Measurements from ENCODE around the gene CYTH3. TPM values are rescaled to one million over a fixed set of nuclear protein-coding genes. Genes with fewer than 3 reads are reported as not detected.
A peak's percentile ranks its signal among the peaks of the same experiment; 100 is the strongest.
"Not testable (repeated sequence)": the region's sequence is repeated elsewhere in the genome, so short reads cannot be mapped to it uniquely, and the experiment has no call there.

CYTH3 gene
- total and polyA plus RNA-seq, 3 donors from 2014 or later, result 49.3 to 82.2 (median 65.5) TPM

DNA sequence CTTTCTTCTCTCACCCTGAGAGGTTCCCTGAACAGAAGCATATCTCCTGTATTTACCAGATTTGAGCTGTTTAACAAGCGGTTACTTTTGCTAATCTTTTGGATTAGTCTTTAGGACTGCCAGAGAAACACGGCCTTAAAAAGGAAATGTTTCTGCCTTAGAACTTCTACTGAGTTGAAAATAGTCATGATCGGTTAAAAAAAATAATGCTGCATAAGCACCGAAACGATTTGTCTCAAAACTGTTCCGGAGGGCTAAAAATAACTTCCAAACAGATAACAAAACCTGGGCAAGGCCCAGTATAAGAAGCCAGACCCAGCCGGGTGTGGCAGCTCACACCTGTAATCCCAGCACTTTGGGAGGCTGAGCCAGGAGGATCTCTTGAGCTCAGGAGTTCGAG, 43.3 kb upstream of the CYTH3 start:
- 37 to 44% methylated on average over 8 of the region's 8 CpGs for WGBS, 2 donors
- DNase-seq, result no peak
- no peaks in the 10 kb centered on the region for H3K9me3 ChIP-seq
- H3K27ac ChIP-seq, result peak overlapping the region in 1 of 2 donors; percentile 44
- intact Hi-C loops (cut with DNase I; ENCODE audit: low total_unique reads), result no loop called here
- H3K4me3 ChIP-seq, result no peak overlapping the region
- H3K4me1 ChIP-seq, result peaks cover 11% of the 10 kb centered on the region
- no peaks in the 10 kb centered on the region for H3K36me3 ChIP-seq (ENCODE audit: low read depth, missing control alignments)
- no peak for TF ChIP-seq POLR2A (IDR thresholded peaks at IDR 0.05)
- TF ChIP-seq, protein P1, sequence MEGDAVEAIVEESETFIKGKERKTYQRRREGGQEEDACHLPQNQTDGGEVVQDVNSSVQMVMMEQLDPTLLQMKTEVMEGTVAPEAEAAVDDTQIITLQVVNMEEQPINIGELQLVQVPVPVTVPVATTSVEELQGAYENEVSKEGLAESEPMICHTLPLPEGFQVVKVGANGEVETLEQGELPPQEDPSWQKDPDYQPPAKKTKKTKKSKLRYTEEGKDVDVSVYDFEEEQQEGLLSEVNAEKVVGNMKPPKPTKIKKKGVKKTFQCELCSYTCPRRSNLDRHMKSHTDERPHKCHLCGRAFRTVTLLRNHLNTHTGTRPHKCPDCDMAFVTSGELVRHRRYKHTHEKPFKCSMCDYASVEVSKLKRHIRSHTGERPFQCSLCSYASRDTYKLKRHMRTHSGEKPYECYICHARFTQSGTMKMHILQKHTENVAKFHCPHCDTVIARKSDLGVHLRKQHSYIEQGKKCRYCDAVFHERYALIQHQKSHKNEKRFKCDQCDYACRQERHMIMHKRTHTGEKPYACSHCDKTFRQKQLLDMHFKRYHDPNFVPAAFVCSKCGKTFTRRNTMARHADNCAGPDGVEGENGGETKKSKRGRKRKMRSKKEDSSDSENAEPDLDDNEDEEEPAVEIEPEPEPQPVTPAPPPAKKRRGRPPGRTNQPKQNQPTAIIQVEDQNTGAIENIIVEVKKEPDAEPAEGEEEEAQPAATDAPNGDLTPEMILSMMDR (IDR thresholded peaks at IDR 0.05), result no peak
- H3K27me3 ChIP-seq, result no peaks in the 10 kb centered on the region

- Histone ChIP-seq H3K9me3 (no peaks in the 10 kb centered on the region), H3K27ac (no peak overlapping the region), H3K4me3 (no peak overlapping the region), H3K36me3 (ENCODE audit: low read depth, missing control alignments) (no peaks in the 10 kb centered on the region), H3K27me3 (no peaks in the 10 kb centered on the region), H3K4me1 (no peaks in the 10 kb centered on the region)
- TF ChIP-seq, protein P1 (IDR thresholded peaks at IDR 0.05), result no peak
- no peak for TF ChIP-seq POLR2A (IDR thresholded peaks at IDR 0.05)
- intact Hi-C loops (cut with DNase I; ENCODE audit: low total_unique reads), result no loop called here
- no peak for DNase-seq
- WGBS, 2 donors, result 61 to 71% methylated on average over 10 of the region's 10 CpGs
These were observed 38.0 kb upstream of the CYTH3 start for GRCh38 chr7:6310271-6310993.

DNA sequence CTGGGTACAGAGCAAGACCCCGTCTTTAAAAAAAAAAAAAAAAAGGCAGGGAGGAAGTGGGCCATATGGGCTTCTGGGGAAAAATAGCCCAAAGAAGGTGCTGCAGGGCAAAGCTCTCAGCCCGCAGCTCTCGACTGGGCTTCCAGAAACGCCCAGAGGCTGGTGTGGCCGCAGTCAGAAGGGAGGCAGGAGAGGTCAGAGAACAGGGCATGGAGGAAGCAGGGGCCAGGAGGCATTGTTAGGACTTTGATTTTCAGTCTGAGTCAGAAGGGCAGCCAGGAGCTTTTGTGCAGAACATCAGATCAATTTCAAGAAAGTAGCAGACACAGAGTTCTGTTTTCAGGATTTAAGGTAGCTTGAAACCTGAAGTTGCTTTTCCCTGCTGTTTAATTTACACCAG, 35.3 kb upstream of the CYTH3 start:
- H3K4me3 ChIP-seq, result no peak overlapping the region
- 48 to 69% methylated on average over 5 of the region's 5 CpGs for WGBS, 2 donors
- H3K27ac ChIP-seq, result no peak overlapping the region
- DNase-seq, result no peak
- intact Hi-C loops (cut with DNase I; ENCODE audit: low total_unique reads), result no loop called here
- H3K4me1 ChIP-seq, result no peaks in the 10 kb centered on the region
- no peaks in the 10 kb centered on the region for H3K36me3 ChIP-seq (ENCODE audit: low read depth, missing control alignments)
- TF ChIP-seq, protein P1 (IDR thresholded peaks at IDR 0.05), result no peak
- TF ChIP-seq POLR2A (IDR thresholded peaks at IDR 0.05), result no peak
- no peaks in the 10 kb centered on the region for H3K9me3 ChIP-seq
- H3K27me3 ChIP-seq, result no peaks in the 10 kb centered on the region

GRCh38 chr7:6306471-6306870, 34.0 kb upstream of the CYTH3 start:
- Histone ChIP-seq H3K27me3 (no peaks in the 10 kb centered on the region), H3K27ac (no peak overlapping the region), H3K4me3 (no peak overlapping the region), H3K4me1 (no peaks in the 10 kb centered on the region), H3K36me3 (ENCODE audit: low read depth, missing control alignments) (no peaks in the 10 kb centered on the region), H3K9me3 (no peaks in the 10 kb centered on the region)
- intact Hi-C loops (cut with DNase I; ENCODE audit: low total_unique reads), result no loop called here
- TF ChIP-seq, protein P1 (IDR thresholded peaks at IDR 0.05), result no peak
- no peak for TF ChIP-seq POLR2A (IDR thresholded peaks at IDR 0.05)
- DNase-seq, result no peak
- 80 to 84% methylated on average over 3 of the region's 3 CpGs for WGBS, 2 donors

DNA sequence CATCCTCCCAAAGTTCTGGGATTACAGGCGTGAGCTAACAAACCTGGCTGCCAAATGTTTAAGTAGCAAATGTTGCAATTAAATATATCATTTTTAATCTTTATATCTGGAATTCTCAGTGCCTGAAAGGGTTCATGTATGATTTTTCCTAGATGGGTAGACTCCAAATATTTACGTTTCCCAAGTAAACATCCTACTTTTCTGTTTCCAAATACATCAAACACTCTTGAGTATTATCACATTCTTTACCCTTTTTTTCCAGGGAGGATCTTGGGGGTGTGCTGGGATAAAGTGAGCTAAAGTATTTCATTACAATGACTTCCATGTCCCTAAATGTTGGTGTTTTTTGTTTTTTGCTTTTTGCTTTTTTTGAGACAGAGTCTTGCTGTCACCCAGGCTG, 32.9 kb upstream of the CYTH3 start:
- Histone ChIP-seq H3K27me3 (no peaks in the 10 kb centered on the region), H3K4me3 (no peak overlapping the region), H3K27ac (no peak overlapping the region), H3K4me1 (no peaks in the 10 kb centered on the region), H3K36me3 (ENCODE audit: low read depth, missing control alignments) (no peaks in the 10 kb centered on the region), H3K9me3 (no peaks in the 10 kb centered on the region)
- no peak for TF ChIP-seq POLR2A (IDR thresholded peaks at IDR 0.05)
- TF ChIP-seq, protein P1 (IDR thresholded peaks at IDR 0.05), result no peak
- no peak for DNase-seq
- intact Hi-C loops (cut with DNase I; ENCODE audit: low total_unique reads), result no loop called here
- 62 to 68% methylated on average over 2 of the region's 2 CpGs for WGBS, 2 donors

- H3K4me1 ChIP-seq; H3K9me3 ChIP-seq; H3K4me3 ChIP-seq; DNase-seq; H3K27me3 ChIP-seq; H3K36me3 ChIP-seq (ENCODE audit: low read depth, missing control alignments); intact Hi-C loops (cut with DNase I; ENCODE audit: low total_unique reads); H3K27ac ChIP-seq: not testable (repeated sequence)
- 96% methylated on average over 4 of the region's 4 CpGs for WGBS, 2 donors
These were observed 29.0 kb upstream of the CYTH3 start for GRCh38 chr7:6301446-6301845.
